KG1 (cell line): ENCODE data around the gene COMP.
A peak's percentile ranks its signal among the peaks of the same experiment; 100 is the strongest.
"Not testable (repeated sequence)": the region's sequence is repeated elsewhere in the genome, so short reads cannot be mapped to it uniquely, and the experiment has no call there.

Experiments used
- DNase-seq: peaks from one replicate; lab custom pipeline; 2025; lab: John Stamatoyannopoulos, UW

The COMP gene

GRCh38 chr19:18790566-18791314 lies at the start of gene COMP:
Gene COMP (minus strand): TSS chr19:18791305. CDS start chr19:18791269, 36 bp downstream.
- no peak for DNase-seq

DNA sequence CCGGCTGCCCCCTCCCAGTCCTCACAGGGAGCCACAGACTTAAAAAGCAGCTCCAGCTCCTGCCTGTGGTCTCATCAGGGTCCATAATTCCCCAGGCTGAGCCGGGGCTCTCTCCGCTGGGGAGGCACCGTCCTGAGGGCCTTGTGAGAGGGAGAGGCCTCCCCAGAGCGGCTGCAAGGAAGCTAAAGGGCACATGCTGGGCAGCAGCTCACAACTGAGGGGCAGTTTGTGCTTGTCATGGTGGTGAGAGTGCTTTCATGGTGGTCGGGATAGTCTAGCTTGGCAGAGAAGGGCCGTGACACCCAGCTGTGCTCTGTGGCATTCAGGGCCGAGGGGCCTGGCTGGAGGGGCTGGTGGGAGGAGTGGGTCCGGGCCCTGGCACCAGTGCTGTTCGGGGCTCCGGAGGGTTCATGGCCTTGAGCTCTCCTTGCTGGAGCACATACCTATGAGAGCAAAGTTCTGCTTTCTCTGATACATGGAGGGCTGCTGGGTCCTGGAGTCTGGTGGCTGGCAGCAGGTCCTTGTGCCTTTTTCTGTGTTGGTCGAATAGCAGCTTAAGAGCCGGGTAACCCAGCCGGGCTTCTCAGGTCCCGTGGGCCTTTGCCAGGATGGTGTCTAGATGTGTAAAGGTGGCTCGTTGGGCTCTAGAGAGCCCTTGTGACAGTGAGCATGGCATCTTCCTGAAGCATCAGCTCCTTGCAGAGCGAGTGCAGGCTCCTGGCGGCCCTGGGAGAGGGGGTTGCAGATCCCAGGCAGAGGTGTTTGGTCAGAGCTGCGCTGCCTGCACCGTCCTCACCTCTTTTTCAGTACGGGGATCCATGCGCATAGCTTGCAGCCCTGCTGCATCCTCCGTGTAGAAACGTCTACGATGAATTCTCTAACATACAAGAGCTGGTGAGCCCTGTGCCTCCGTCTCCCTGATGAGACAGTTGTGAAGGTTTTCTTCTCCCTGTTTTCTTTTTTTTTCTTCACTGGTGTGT lies 49.5 kb upstream of the COMP start:
- DNase-seq, result no peak

- no peak for DNase-seq
Measured at GRCh38 chr19:18839465-18840287, 48.6 kb upstream of the COMP start.

- no peak for DNase-seq
Measured at GRCh38 chr19:18834644-18834984, 43.5 kb upstream of the COMP start.

DNA sequence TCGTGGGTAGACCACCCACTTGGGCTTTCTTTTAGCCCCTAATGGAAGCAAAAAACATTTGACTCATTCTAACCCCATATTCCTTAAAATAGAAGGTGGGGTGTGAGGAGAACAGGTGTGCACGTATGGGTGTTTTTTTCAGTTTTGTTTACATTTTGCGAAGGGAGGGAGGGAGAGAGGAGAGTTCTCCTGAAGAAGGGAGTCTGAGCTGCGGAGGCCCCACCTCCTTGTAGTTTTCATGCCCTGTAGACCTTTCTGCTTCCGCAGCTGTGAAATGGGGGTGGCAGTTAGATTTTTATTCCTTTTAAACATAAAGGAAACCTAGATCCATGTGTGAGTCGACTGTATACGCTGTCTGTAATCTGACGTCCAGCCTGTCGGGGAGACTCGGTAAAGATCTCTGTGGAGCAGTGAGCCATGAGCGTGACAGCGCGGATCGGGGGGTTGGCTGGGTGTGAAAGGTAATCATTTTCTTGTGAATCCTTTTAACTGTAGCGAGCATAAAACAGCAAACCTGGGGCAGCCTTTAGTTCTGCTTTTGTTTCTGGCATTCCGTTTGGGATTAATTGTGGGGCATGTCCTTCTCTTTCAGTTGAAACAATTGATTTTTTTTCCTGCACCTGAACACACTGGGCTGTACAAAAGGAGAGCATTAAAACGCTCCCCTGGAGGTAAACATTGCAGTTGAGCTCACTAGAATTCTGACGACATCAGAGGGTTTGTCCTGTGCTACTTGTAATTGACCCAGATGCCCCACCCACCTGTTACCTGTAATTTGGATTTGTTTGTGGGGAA lies 42.9 kb upstream of the COMP start:
- no peak for DNase-seq

DNA sequence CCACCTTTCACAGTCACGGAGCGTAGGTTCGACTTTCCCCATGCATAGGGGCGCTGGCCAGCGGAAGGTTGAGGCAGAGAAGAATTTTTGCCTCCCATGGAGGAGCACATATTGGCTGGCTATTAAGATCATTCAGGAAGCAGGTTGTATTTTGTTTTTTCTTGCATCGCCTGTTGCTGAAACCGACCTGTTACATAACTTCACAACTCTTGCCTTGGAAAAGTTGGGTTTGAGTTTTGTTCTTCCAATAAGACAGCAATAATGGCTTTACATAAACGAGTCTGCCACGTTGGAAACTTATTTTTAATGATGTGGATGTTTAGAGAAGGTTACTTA lies 42.0 kb upstream of the COMP start:
- DNase-seq, result no peak

- DNase-seq, result no peak
Measured at GRCh38 chr19:18832306-18833140, 41.4 kb upstream of the COMP start.

DNA sequence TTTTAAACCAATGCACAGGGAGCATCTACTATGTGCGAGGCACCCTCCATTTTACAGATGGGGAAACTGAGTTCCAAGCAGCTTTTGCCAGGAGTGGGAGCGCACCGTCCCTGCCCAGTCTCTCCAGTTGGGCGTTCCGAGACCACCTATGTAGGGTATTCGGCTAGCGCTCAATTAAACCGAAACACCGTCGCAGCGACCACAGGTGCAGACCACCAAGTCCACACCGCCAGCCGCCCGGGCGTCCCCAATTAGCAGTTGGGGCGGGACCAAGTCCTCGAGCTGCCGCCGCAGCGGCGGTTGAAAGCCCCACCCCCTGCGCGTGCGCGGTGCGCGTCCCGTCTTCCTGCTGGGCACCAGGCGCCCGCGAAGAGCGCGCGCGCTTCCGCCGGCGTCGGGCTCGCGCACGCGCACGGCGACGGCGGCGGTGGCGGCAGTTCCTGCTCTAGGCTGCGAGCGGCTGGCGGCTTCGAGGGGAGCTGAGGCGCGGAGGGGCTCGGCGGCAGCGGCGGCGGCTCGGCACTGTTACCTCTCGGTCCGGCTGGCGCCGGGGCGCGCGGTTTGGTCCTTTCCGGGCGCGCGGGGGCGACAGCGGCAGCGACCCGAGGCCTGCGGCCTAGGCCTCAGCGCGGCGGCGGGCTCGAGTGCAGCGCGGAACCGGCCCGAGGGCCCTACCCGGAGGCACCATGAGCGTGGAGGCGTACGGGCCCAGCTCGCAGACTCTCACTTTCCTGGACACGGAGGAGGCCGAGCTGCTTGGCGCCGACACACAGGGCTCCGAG lies 40.6 kb upstream of the COMP start, which contains the start of gene UPF1:
Gene UPF1, plus strand, starts transcription at position 436 of the 782 bp plus-strand sequence. Its CDS starts 251 bp downstream, at position 687.
- peak; percentile 88 for DNase-seq

GRCh38 chr19:18830488-18830887 lies 39.4 kb upstream of the COMP start:
- DNase-seq, result no peak

DNA sequence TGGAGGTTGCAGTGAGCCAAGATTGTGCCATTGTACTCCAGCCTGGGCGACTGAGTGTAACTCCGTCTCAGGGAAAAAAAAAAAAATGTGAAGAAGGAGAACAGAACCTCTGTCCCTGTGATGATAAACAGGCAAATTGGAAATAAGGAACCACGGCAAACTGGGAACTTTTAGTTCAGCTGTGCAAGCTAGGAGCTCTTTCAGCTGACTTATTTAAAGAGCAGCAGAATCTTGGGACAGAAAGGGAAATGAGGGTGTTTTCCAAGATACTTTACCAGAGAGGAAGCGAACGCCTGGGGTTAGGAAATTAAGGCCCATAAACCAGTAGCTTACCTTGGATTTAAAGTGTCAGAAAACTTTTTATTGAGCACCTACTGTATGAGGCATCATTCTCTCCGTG lies 37.7 kb upstream of the COMP start:
- DNase-seq, result no peak

DNA sequence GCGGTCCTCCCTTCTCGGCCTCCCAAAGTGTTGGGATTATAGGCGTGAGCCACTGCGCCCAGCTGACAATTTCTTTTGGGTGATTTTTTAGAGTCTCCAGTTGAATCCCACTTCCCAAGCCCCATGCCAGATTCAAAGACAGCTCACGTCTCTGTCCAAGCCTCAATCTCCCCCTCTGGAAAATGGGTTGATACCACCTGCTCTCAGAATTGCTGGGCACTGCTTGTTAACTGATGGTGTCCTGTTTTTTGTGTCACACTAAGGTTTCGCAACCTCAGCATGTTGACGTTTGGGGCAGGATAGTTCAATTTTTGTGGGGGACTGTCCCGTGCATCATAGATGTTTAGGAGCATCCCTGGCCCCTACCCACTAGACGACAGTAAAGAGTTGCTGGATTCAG lies 26.5 kb upstream of the COMP start:
- no peak for DNase-seq

DNA sequence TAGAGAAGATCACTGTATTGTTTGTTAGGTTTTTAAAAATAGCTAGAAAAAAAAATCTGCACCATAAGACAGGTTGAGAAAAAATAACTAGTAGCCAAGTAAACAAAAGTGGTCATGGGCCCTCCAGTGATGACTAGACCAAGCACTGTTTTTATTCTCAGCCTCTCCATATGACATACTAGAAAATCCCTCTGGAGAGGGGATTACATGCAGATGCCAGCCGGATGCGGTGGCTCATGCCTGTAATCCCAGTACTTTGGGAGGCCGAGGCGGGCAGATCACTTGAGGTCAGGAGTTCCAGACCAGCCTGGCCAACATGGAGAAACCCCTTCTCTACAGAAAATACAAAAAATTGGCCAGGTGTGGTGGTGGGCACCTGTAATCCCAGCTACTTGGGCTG lies 25.5 kb upstream of the COMP start:
- DNase-seq, result not testable (repeated sequence)

DNA sequence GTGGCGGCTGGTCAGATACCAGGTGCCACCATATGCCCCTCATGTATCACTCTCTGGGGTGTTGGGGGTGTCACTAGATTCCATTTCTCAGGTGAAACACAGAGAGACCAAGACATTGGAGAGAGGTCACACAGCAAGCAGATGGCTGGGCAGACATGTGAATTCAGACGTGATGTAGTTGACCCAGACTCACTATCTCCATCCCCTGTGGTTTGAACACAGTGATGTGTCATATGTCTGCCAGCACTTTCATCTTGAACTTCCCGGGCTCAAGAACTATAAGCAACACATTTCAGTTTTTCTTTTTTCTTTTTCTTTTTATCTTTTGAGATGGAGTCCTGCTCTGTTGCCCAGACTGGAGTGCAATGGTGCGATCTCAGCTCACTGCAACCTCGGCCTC lies 24.6 kb upstream of the COMP start:
- no peak for DNase-seq

GRCh38 chr19:18814063-18814462 lies 23.0 kb upstream of the COMP start:
- no peak for DNase-seq

GRCh38 chr19:18811638-18812037 lies 20.5 kb upstream of the COMP start:
- not testable (repeated sequence) for DNase-seq

- DNase-seq, result no peak
Measured at GRCh38 chr19:18809149-18809868, 18.2 kb upstream of the COMP start.

- no peak for DNase-seq
Measured at GRCh38 chr19:18807861-18808331, 16.8 kb upstream of the COMP start.

DNA sequence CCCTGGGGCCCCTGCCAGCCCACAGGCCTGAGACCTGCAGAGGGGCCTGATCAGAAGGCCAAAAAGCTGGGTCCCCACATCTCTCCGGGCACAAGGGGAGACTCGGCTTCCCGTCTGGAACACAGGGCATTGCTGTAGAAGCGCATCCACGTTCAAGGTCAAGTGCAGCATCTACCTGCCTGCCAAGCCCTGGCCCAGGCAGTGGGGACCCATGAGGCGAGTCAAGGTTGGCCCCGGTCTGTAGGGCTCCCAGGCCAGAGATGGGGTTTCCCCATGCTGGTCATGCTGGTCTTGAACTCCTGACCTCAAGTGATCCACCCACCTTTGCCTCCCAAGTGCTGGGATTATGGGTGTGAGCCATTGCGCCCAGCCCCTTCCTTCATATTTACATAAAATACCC lies 13.5 kb upstream of the COMP start:
- no peak for DNase-seq

DNA sequence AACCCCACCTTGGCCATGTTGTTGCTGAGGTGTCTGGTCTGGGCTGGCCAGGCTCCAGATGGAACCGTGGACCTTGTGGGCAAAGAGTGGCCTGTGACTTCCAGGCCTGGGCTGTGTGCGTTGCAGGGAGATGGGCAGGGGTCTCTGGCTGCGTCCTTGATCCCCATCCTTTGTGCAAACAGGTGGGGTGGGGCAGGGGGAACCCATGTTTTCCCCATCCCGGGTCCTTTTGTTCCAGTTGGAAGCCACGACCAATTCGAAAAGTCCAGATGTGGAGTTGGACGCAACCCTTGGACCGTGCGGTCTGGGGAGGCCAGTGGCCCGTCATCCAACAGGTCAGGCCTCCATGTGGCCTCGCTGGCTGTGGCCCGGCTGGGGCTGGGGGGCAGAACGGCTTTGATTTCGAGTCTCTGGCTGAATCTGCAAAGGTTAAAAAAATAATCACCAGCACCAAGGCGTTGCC lies 13.1 kb upstream of the COMP start:
- DNase-seq, result no peak
